ENCODE measurements around the gene SULT1A2. TPM values are rescaled to one million over a fixed set of nuclear protein-coding genes. Genes with fewer than 3 reads are reported as not detected.

SULT1A2 gene
- total RNA-seq, 1 experiment from 2014 or later: 0.43 TPM

- BruUV-seq (replicated peaks): no TSS peak
- H3K9me3 Mint-ChIP-seq (ENCODE audit: unreplicated experiment): no peaks in the 10 kb centered on the region
- no peaks in the 10 kb centered on the region for H3K9me3 ChIP-seq
- no peak for TF ChIP-seq CTCF (IDR thresholded peaks at IDR 0.05; ENCODE audit: insufficient read depth in 1 of 2, low read depth in 1 of 2, low read length in 1 of 2, severe bottlenecking in 1 of 2, unreplicated experiment in 1 of 2)
- no peak for DNase-seq
- intact Hi-C loops (cut with micrococcal nuclease; ENCODE audit: unreplicated experiment): no loop called here
- no peaks in the 10 kb centered on the region for H3K27me3 Mint-ChIP-seq (ENCODE audit: insufficient read depth, unreplicated experiment)
- CTCF ChIA-PET: no interaction called here
- H3K4me1 Mint-ChIP-seq (ENCODE audit: low read depth, unreplicated experiment): no peaks in the 10 kb centered on the region
- H3K4me1 ChIP-seq: no peaks in the 10 kb centered on the region
- no peak overlapping the region for H3K27ac Mint-ChIP-seq (ENCODE audit: unreplicated experiment)
- H3K36me3 ChIP-seq (ENCODE audit: control insufficient read depth, insufficient read depth, low read length): no peaks in the 10 kb centered on the region; the same call in 1 of the 2 replicates
- H3K27me3 ChIP-seq (replicated peaks; ENCODE audit: control insufficient read depth, insufficient read depth, low read length): no peaks in the 10 kb centered on the region
- no peak overlapping the region for H3K4me3 ChIP-seq (ENCODE audit: low read depth, low read length)
- H3K36me3 Mint-ChIP-seq (ENCODE audit: insufficient read depth, unreplicated experiment): peaks cover 10% of the 10 kb centered on the region
- H3K4me3 Mint-ChIP-seq (ENCODE audit: unreplicated experiment): no peak overlapping the region
- POLR2A ChIA-PET: interaction anchor here (0.6 kb wide), 1 partner anchor 12 kb away, joined by 5 read pairs; no protein-coding TSS in a partner anchor
Measured at GRCh38 chr16:28580726-28581315, 16.0 kb downstream of the SULT1A2 start.

- Mint-ChIP-seq H3K4me1 (ENCODE audit: low read depth, unreplicated experiment) (no peaks in the 10 kb centered on the region), H3K9me3 (ENCODE audit: unreplicated experiment) (no peaks in the 10 kb centered on the region), H3K4me3 (ENCODE audit: unreplicated experiment) (no peak overlapping the region), H3K36me3 (ENCODE audit: insufficient read depth, unreplicated experiment) (no peaks in the 10 kb centered on the region), H3K27me3 (ENCODE audit: insufficient read depth, unreplicated experiment) (no peaks in the 10 kb centered on the region), H3K27ac (ENCODE audit: unreplicated experiment) (no peak overlapping the region)
- Histone ChIP-seq H3K36me3 (ENCODE audit: control insufficient read depth, insufficient read depth, low read length) (no peaks in the 10 kb centered on the region), H3K4me3 (ENCODE audit: low read depth, low read length) (no peak overlapping the region), H3K27me3 (replicated peaks; ENCODE audit: control insufficient read depth, insufficient read depth, low read length) (no peaks in the 10 kb centered on the region), H3K4me1 (no peaks in the 10 kb centered on the region), H3K9me3 (no peaks in the 10 kb centered on the region)
- no peak for DNase-seq
- ChIA-PET CTCF (no interaction called here), POLR2A (no interaction called here)
- no peak for TF ChIP-seq CTCF (IDR thresholded peaks at IDR 0.05; ENCODE audit: insufficient read depth in 1 of 2, low read depth in 1 of 2, low read length in 1 of 2, severe bottlenecking in 1 of 2, unreplicated experiment in 1 of 2)
- intact Hi-C loops (cut with micrococcal nuclease; ENCODE audit: unreplicated experiment): no loop called here
- no TSS peak for BruUV-seq (replicated peaks)
Measured at GRCh38 chr16:28575446-28576109, 21.3 kb downstream of the SULT1A2 start.

GRCh38 chr16:28574925-28575324 lies 21.9 kb downstream of the SULT1A2 start:
- H3K4me1 ChIP-seq: no peaks in the 10 kb centered on the region
- no peaks in the 10 kb centered on the region for H3K36me3 Mint-ChIP-seq (ENCODE audit: insufficient read depth, unreplicated experiment)
- ChIA-PET CTCF (no interaction called here), POLR2A (no interaction called here)
- H3K36me3 ChIP-seq (ENCODE audit: control insufficient read depth, insufficient read depth, low read length): no peaks in the 10 kb centered on the region
- TF ChIP-seq CTCF (IDR thresholded peaks at IDR 0.05; ENCODE audit: insufficient read depth in 1 of 2, low read depth in 1 of 2, low read length in 1 of 2, severe bottlenecking in 1 of 2, unreplicated experiment in 1 of 2): no peak
- H3K4me3 Mint-ChIP-seq (ENCODE audit: unreplicated experiment): no peak overlapping the region
- no peak overlapping the region for H3K4me3 ChIP-seq (ENCODE audit: low read depth, low read length)
- H3K27me3 ChIP-seq (replicated peaks; ENCODE audit: control insufficient read depth, insufficient read depth, low read length): no peaks in the 10 kb centered on the region
- no peak overlapping the region for H3K27ac Mint-ChIP-seq (ENCODE audit: unreplicated experiment)
- no peaks in the 10 kb centered on the region for H3K27me3 Mint-ChIP-seq (ENCODE audit: insufficient read depth, unreplicated experiment)
- H3K4me1 Mint-ChIP-seq (ENCODE audit: low read depth, unreplicated experiment): no peaks in the 10 kb centered on the region
- H3K9me3 Mint-ChIP-seq (ENCODE audit: unreplicated experiment): no peaks in the 10 kb centered on the region
- intact Hi-C loops (cut with micrococcal nuclease; ENCODE audit: unreplicated experiment): no loop called here
- DNase-seq: no peak
- no peaks in the 10 kb centered on the region for H3K9me3 ChIP-seq
- BruUV-seq (replicated peaks): no TSS peak
